HEK293T (cell line): ENCODE measurements around the gene PTGES.

Experiments used
- CTBP1 ChIP-seq: fragments of 450-650 bp; IDR thresholded peaks from 2 replicates; pipeline ENCODE4 v1.6.1; 2016; ENCODE audit warnings: borderline replicate concordance
- ELF4 ChIP-seq: fragments of 450-650 bp; IDR thresholded peaks from 2 replicates; pipeline ENCODE4 v1.6.1; 2017; ENCODE audit warnings: antibody characterized with exemption
- FOXA1 ChIP-seq: fragments of 450-650 bp; IDR thresholded peaks from 2 replicates; pipeline ENCODE4 v1.6.1; 2016; ENCODE audit warnings: mild to moderate bottlenecking
- FOXK2 ChIP-seq: fragments of 450-650 bp; IDR thresholded peaks from 2 replicates; pipeline ENCODE4 v1.6.1; 2016; ENCODE audit warnings: mild to moderate bottlenecking
- LEF1 ChIP-seq: fragments of 450-650 bp; IDR thresholded peaks from 2 replicates; pipeline ENCODE4 v1.6.1; 2017; ENCODE audit warnings: mild to moderate bottlenecking, borderline replicate concordance
- NFRKB ChIP-seq: fragments of 450-650 bp; IDR thresholded peaks from 2 replicates; pipeline ENCODE4 v1.6.1; 2016; ENCODE audit warnings: mild to moderate bottlenecking, moderate library complexity
- PKNOX1 ChIP-seq: fragments of 450-650 bp; IDR thresholded peaks from 2 replicates; pipeline ENCODE4 v1.6.1; 2016
- SP1 ChIP-seq: fragments of 450-650 bp; IDR thresholded peaks from 2 replicates; pipeline ENCODE4 v1.6.1; 2017
- ZNF384 ChIP-seq: fragments of 450-650 bp; IDR thresholded peaks from 2 replicates; pipeline ENCODE4 v1.6.1; 2016

GRCh38 chr9:129698254-129698757 lies 54.5 kb downstream of the PTGES start:
- no peak for TF ChIP-seq SP1
- TF ChIP-seq FOXK2 = no peak
- TF ChIP-seq ELF4 = no peak
- TF ChIP-seq ZNF384 = no peak
- no peak for TF ChIP-seq FOXA1
- no peak for TF ChIP-seq LEF1
- TF ChIP-seq CTBP1 = no peak
- no peak for TF ChIP-seq NFRKB
- no peak for TF ChIP-seq PKNOX1
